Caki2 (cell line): Measurements from ENCODE around the gene PFN1. TPM values are rescaled to one million over a fixed set of nuclear protein-coding genes. Genes with fewer than 3 reads are reported as not detected.

Source experiments
- DNase-seq: peaks from one replicate; pipeline ENCODE4 v3.0.0-alpha.2; 2015; ENCODE audit warnings: low read depth
- in situ Hi-C: cut with HindIII; loops from 2 replicates; pipeline ENCODE4 v1.10.0; 2016; ENCODE audit warnings: low sequenced_read_pairs, low pct_unique_long_range_greater_than_20kb, mixed read lengths
- total RNA-seq: library from RNA; depleted of rRNA; stranded (reverse); fragments of >200 nt; shearing (Covaris generic); gene quantifications from 2 replicates; pipeline ENCODE4 v1.2.3, GENCODE V29; 2014; ENCODE audit warnings: low replicate concordance; rRNA removed

Gene PFN1
- total RNA-seq = 258 and 443 TPM in 2 replicates

- peak; percentile 87 for DNase-seq
- in situ Hi-C loops = no loop called here
Observed at GRCh38 chr17:4948166-4948930, at the start of gene PFN1. Gene PFN1 (minus strand): TSS chr17:4948530. CDS start chr17:4948394, 136 bp downstream.

- peak; percentile 89 for DNase-seq
- in situ Hi-C loops = no loop called here
Observed at GRCh38 chr17:4997302-4998026, 49.1 kb upstream of the PFN1 start, which contains the start of the genes INCA1 and KIF1C. Gene INCA1 (minus strand): TSS chr17:4997522. CDS start chr17:4994437, 3,085 bp downstream. Gene KIF1C (plus strand): TSS chr17:4997950. CDS start chr17:5000247, 2,297 bp downstream.

GRCh38 chr17:4994081-4994595, 45.8 kb upstream of the PFN1 start:
- DNase-seq = no peak
- in situ Hi-C loops = no loop called here

GRCh38 chr17:4987767-4988567, 39.6 kb upstream of the PFN1 start:
- DNase-seq = no peak
- in situ Hi-C loops = no loop called here

GRCh38 chr17:4986951-4987766, 38.8 kb upstream of the PFN1 start, which contains the start of gene CAMTA2:
Gene CAMTA2 (minus strand): TSS chr17:4987675. CDS start chr17:4986222, 1,453 bp downstream.
- peak; percentile 56 for DNase-seq
- in situ Hi-C loops = no loop called here

GRCh38 chr17:4986403-4986802, 38.1 kb upstream of the PFN1 start:
- in situ Hi-C loops = no loop called here
- DNase-seq = no peak

- in situ Hi-C loops = no loop called here
- DNase-seq = no peak
Observed at GRCh38 chr17:4982305-4982704, 34.0 kb upstream of the PFN1 start.

GRCh38 chr17:4980644-4981216, 32.4 kb upstream of the PFN1 start:
- in situ Hi-C loops = no loop called here
- no peak for DNase-seq

- DNase-seq = no peak
- in situ Hi-C loops = no loop called here
Observed at GRCh38 chr17:4978726-4979125, 30.4 kb upstream of the PFN1 start.

- no peak for DNase-seq
- in situ Hi-C loops = no loop called here
Observed at GRCh38 chr17:4974115-4974670, 25.9 kb upstream of the PFN1 start.

GRCh38 chr17:4973256-4974114, 25.2 kb upstream of the PFN1 start:
- no peak for DNase-seq
- in situ Hi-C loops = no loop called here

GRCh38 chr17:4972752-4973151, 24.4 kb upstream of the PFN1 start:
- in situ Hi-C loops = no loop called here

GRCh38 chr17:4972322-4972721, 24.0 kb upstream of the PFN1 start:
- DNase-seq = no peak
- in situ Hi-C loops = no loop called here

More at GRCh38 chr17:4972752-4973151, 24.4 kb upstream of the PFN1 start:
- DNase-seq = no peak

- in situ Hi-C loops = no loop called here
- no peak for DNase-seq
Observed at GRCh38 chr17:4971826-4972225, 23.5 kb upstream of the PFN1 start.

- no peak for DNase-seq
- in situ Hi-C loops = no loop called here
Observed at GRCh38 chr17:4970273-4970672, 21.9 kb upstream of the PFN1 start.

- in situ Hi-C loops = no loop called here
- DNase-seq = no peak
Observed at GRCh38 chr17:4969551-4970173, 21.3 kb upstream of the PFN1 start.
